K562 (cell line): ENCODE results near the gene PRR29. TPM values are rescaled to one million over a fixed set of nuclear protein-coding genes. Genes with fewer than 3 reads are reported as not detected.

Experiments
- AFF1 ChIP-seq, 2 experiments: fragments of 450-650 bp; IDR thresholded peaks; 2 replicates each; pipeline ENCODE4 v1.6.1; 2018; ENCODE audit warnings: mild to moderate bottlenecking in 2 of 2, low read depth in 1 of 2; ENCODE audit not compliant: partially characterized antibody in 2 of 2
- ATF3 ChIP-seq, 2 experiments: fragments of 450-650 bp in 1 of 2; sonication (generic) in 1 of 2; formaldehyde crosslinking in 1 of 2; IDR thresholded peaks in 1 of 2; conservative IDR thresholded peaks in 1 of 2; 2 replicates each; pipeline versions ENCODE4 v1.6.1 to v1.8.1; 2016 to 2023; ENCODE audit warnings: mild to moderate bottlenecking in 2 of 2, moderate library complexity in 2 of 2, inconsistent platforms in 1 of 2, missing genetic modification reagents in 1 of 2
- CXXC5 ChIP-seq: fragments of 250-450 bp; sonication (Bioruptor Pico); IDR thresholded peaks from 2 replicates; pipeline ENCODE4 v1.8.0; 2022; ENCODE audit warnings: inconsistent platforms, mild to moderate bottlenecking, moderate library complexity
- DMBX1 ChIP-seq: fragments of 250-450 bp; sonication (Bioruptor Pico); IDR thresholded peaks from 2 replicates; pipeline ENCODE4 v1.8.0; 2022; ENCODE audit warnings: inconsistent platforms, mild to moderate bottlenecking, moderate library complexity, borderline replicate concordance
- GATAD2A ChIP-seq: fragments of 450-650 bp; IDR thresholded peaks from 2 replicates; pipeline ENCODE4 v1.6.1; 2017
- KLF16 ChIP-seq: IDR thresholded peaks from 2 replicates; pipeline ENCODE4 v1.6.1; 2016; ENCODE audit warnings: antibody characterized with exemption
- NR4A1 ChIP-seq, 2 experiments: fragments of 250-450 bp in 1 of 2; fragments of 450-650 bp in 1 of 2; sonication (Bioruptor Pico) in 1 of 2; IDR thresholded peaks; 2 replicates each; pipeline versions ENCODE4 v1.4.0 to v1.6.1; 2016 to 2020; ENCODE audit warnings: mild to moderate bottlenecking in 2 of 2, missing compliant biosample characterization in 1 of 2, missing genetic modification characterization in 1 of 2, moderate library complexity in 1 of 2
- RUNX1 ChIP-seq: sonication (generic); IDR thresholded peaks from 2 replicates; pipeline ENCODE4 v1.6.1; 2016; ENCODE audit warnings: antibody characterized with exemption, low read depth
- STAT6 ChIP-seq: sonication (generic); formaldehyde crosslinking; IDR thresholded peaks from 2 replicates; pipeline ENCODE4 v1.8.1; 2023; ENCODE audit warnings: mild to moderate bottlenecking, missing genetic modification reagents
- TCF3 ChIP-seq: sonication (generic); formaldehyde crosslinking; IDR thresholded peaks from 2 replicates; pipeline ENCODE4 v1.4.0; 2020; ENCODE audit warnings: mild to moderate bottlenecking, missing genetic modification reagents
- ZFP30 ChIP-seq: fragments of 250-450 bp; sonication (Bioruptor Pico); IDR thresholded peaks from 2 replicates; pipeline ENCODE4 v1.8.0; 2022; ENCODE audit warnings: moderate library complexity, mild to moderate bottlenecking, inconsistent platforms, borderline replicate concordance
- ZNF12 ChIP-seq: sonication (generic); formaldehyde crosslinking; IDR thresholded peaks from 2 replicates; pipeline ENCODE4 v1.4.0; 2020; ENCODE audit warnings: mild to moderate bottlenecking, missing genetic modification reagents
- ZNF518B ChIP-seq: fragments of 250-450 bp; sonication (Bioruptor Pico); IDR thresholded peaks from 2 replicates; pipeline ENCODE4 v1.5.0; 2021; ENCODE audit warnings: mild to moderate bottlenecking, moderate library complexity
- ZNF583 ChIP-seq: fragments of 250-450 bp; sonication (Bioruptor Pico); IDR thresholded peaks from 2 replicates; pipeline ENCODE4 v1.4.0; 2020
- ZNF644 ChIP-seq: fragments of 200-800 bp; sonication (Bioruptor generic); IDR thresholded peaks from 2 replicates; pipeline ENCODE4 v1.6.1; 2016; ENCODE audit warnings: low read depth, missing genetic modification characterization, missing compliant biosample characterization
- polyA plus RNA-seq, 8 experiments: library from polyadenylated mRNA; depleted of rRNA in 4 of 8; stranded (reverse) in 5 of 8; unstranded in 3 of 8; fragments of >200 nt; fragmentation: Nextera tagmentation in 2 of 8; fragmentation: Illumina TruSeq in 1 of 8; extraction: Ambion mirVana in 2 of 8; extraction: Trizol in 1 of 8; gene quantifications; 2 replicates each; pipeline versions ENCODE4 v1.2.1 to v1.2.3, GENCODE V29; 2011 to 2014; ENCODE audit warnings: inconsistent platforms in 1 of 8, missing spikeins in 1 of 8
- total RNA-seq, 7 experiments: library from RNA; depleted of rRNA in 6 of 7; stranded (reverse); fragments of >200 nt in 6 of 7; fragmentation: Illumina TruSeq in 2 of 7; extraction: Trizol in 2 of 7; gene quantifications; 2 replicates each; pipeline versions ENCODE4 v1.2.1 to v1.2.3, GENCODE V29; 2011 to 2021; ENCODE audit warnings: low replicate concordance in 1 of 7

The PRR29 gene
- total and polyA plus RNA-seq, 9 of the 15 experiments (the other 6 are each of a cell fraction or from before 2014, with no cell fraction given), result 0.08 to 0.58 (median 0.15) TPM; not detected in 5

- peak; percentile 22 to 42 for TF ChIP-seq AFF1 (IDR thresholded peaks at IDR 0.05; ENCODE audit: low read depth in 1 of 2, partially characterized antibody in 2 of 2)
- peak; percentile 76; the same call in 1 of the 2 replicates for TF ChIP-seq STAT6 (CRISPR knock-in tag)
- TF ChIP-seq ZNF644 (tag), result peak; percentile 74; the same call in 1 of the 2 replicates
- no peak for TF ChIP-seq ZNF583 (CRISPR knock-in tag)
- no peak; the same call in 1 of the 2 replicates for TF ChIP-seq RUNX1
- TF ChIP-seq KLF16, result peak; percentile 74
- no peak for TF ChIP-seq ZFP30 (CRISPR knock-in tag)
- peak; percentile 89 for TF ChIP-seq CXXC5 (CRISPR knock-in tag)
- TF ChIP-seq NR4A1 (CRISPR knock-in tag; IDR thresholded peaks at IDR 0.05), result no peak
- 0 out of 2 replicates have a peak, but pooled peaks have one; percentile 69 for TF ChIP-seq NR4A1 (tag; IDR thresholded peaks at IDR 0.05)
- 0 out of 2 replicates have a peak, but pooled peaks have one; percentile 54 for TF ChIP-seq ZNF12 (CRISPR knock-in tag)
- TF ChIP-seq TCF3, result peak; percentile 94
- TF ChIP-seq ZNF518B (CRISPR knock-in tag), result no peak
- TF ChIP-seq ATF3 (IDR thresholded peaks at IDR 0.05), result peak; percentile 89
- TF ChIP-seq ATF3 (CRISPR knock-in tag; conservative IDR thresholded peaks at IDR 0.05), result no peak; the same call in 1 of the 2 replicates
- peak; percentile 61; the same call in 1 of the 2 replicates for TF ChIP-seq DMBX1 (CRISPR knock-in tag)
- peak; percentile 90 for TF ChIP-seq GATAD2A
Observed at GRCh38 chr17:64006361-64007088, 8.4 kb downstream of the PRR29 start (continued).
